Measurements from ENCODE around the gene GYG2.
"Not testable (repeated sequence)": the region's sequence is repeated elsewhere in the genome, so short reads cannot be mapped to it uniquely, and the experiment has no call there.

Gene GYG2

DNA sequence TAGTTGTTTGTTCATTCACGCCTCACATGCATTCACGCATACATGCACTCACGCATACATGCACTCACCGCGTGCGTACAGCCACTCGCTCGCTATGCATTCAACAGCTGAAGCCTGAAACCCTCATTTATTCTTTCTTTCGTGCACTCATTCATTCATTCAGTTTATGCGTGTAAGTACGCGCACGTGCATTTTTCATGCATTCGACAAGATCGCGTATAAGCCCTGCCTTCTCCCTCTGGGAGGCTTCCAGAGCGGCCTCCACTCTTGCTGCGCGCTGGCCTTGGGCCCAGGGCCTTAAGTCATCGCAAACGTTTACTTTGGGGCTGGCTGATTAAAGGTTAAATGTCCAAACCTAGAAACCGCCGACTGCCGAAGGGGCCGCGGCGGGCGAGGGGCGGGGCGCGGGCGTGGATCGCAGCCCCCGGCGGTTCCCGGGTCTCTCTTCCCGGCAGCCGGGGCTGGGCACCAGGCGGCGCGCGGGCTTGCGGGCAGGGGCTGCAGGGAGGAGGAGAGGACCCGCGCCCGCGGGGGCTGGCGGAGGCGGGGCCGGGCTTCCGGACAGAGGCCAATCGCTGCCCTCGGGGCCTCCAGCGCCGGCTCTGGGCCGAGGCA is at the start of gene GYG2:
Gene GYG2 (plus strand): TSS at position 587 of the 615 bp plus-strand sequence. CDS start 1,259 bp downstream, outside the sequence.
- peak in 1 of 58 donors; percentile 3 for DNase-seq

DNA sequence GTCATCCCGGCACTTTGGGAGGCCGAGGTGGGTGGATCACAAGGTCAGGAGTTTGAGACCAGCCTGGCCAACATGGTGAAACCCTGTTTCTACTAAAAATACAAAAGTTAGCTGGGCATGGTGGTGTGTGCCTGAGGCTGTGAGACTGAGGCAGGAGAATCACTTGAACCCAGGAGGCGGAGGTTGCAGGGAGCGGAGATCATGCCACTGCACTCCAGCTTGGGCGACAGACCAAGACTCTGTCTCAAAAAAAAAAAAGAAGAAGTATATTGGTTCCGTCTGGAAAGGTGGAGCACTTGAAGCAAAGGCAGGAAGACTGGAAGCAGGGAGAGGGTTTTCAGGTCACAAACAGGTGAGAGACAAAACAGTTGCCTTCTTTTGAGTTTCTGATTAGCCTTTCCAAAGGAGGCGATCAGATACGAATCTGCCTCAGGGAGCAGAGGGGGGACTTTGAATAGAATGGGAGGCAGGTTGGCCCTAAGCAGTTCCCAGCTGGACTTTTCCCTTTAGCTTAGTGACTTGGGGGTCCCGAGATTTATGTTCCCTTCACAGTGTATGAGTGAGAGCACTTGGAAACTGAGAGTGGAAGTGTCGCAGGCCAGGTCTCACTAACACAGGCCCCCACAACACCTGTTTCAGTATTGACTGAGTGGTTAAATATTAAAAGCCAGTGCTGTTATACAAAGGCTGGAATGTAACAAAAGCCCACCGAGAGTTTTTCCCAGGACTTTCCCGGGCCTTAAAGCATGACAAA is 48.1 kb upstream of the GYG2 start:
- DNase-seq, result not testable (repeated sequence)

DNA sequence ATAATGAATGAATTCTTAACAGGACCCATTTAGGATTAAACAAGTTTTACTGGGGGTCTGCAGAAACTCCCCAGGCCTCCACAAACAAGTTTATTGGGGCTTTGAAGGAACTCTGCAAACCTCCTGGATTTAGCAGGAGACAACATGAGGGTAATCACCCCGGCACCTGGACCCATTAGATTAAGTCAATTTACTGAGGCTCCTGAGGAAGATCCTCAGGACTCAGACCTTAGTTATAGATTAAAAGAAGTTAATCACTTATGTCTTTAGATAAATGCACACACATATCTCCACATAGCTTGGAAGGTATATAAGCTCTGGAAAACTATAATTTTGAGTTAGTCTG is 47.5 kb upstream of the GYG2 start:
- no peak for DNase-seq

DNA sequence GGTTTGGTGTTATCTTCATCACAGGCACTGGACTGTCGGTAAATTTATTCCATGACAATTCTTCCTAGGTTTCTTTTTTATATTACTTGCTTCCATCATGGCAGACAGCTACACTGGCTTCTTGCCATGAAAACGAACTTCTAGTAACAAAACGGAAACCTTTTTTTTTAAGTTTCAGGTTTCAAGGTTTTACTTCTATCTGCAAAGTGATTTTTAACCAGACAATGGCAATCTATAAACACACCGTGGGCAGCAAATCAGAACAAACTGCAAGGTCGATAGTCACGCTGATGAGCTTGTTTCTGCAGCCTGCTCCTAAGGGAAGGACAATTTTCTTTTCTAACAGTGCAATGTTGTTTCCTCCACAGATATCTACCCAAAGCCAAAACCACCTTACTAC is 47.0 kb upstream of the GYG2 start:
- DNase-seq, result no peak

DNA sequence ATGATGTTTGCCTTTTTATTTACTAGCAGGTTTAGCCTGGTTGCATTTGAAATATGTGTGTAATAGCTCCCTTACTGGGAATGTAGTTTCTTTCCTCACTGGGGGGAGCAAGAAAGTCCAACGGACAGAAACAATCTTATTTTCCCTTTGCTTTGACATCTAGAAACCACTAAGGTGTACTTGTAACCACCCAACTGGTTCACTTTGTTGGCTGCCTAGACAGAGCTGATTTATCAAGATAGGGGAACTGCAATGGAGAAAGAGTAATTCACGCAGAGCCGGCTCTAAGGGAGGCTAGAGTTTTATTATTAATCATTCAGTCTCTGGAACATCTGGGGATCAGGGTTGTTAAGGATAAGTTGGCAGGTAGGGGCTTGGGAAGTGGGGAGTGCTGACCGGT is 46.6 kb upstream of the GYG2 start:
- no peak for DNase-seq

DNA sequence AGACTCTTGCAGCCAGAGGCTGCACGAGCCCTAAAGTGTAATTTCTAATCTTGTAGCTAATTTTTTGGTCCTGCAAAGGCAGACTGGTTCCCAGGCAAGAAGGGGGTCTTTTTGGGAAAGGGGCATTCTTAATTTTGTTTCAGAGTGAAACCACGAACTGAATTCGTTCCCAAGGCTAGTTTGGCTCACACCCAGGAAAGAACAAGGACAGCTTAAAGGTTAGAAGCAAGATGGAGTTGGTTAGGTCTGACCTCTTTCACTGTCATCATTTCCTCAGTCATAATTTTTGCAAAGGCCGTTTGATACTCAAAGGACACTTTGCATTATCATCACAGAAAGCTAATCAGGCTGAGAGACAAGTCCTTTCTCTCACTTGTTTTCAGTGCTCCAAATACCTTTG is 46.0 kb upstream of the GYG2 start:
- DNase-seq, result no peak

DNA sequence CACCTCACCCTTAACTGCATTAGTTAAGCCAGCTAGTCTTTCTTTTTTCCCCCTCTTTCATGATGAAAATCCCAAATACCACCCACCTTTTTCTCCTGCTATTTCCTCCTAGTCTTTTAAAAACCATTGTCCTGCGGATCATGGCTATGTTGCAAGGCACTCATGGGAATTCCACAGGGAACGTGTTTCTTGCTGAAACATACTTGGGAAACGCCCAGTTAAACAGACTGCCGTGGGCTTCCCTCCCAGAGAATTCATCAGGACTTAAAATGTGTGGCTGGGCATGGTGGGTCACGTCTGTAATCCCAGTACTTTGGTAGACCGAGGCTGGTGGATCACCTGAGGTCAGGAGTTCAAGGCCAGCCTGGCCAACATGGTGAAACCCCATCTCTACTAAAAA is 44.7 kb upstream of the GYG2 start:
- no peak for DNase-seq

GRCh38 chrX:2785538-2785937 is 43.2 kb upstream of the GYG2 start:
- no peak for DNase-seq

DNA sequence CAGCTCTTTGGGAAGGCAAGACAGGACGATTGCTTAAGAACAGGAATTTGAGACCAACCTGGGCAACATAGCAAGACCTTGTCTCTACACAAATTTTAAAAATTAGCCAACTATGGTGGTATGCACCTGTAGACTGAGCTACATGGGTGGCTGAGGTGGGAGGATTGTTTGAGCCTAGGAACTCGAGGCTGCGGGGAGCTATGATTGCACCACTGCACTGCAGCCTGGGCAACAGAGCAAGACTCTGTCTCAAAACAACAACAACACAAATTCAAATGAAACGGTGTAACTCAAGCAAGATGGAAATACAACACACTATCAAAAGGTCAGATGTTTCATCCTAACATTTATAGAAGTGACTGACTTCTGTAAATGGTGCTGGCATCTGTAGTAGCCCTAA is 39.8 kb upstream of the GYG2 start:
- DNase-seq, result no peak

GRCh38 chrX:2789569-2789968 is 39.2 kb upstream of the GYG2 start:
- no peak for DNase-seq

- no peak for DNase-seq
These were observed 35.0 kb upstream of the GYG2 start for GRCh38 chrX:2793752-2794151.

- no peak for DNase-seq
These were observed 34.4 kb upstream of the GYG2 start for GRCh38 chrX:2794336-2794735.

GRCh38 chrX:2796808-2797207 is 31.9 kb upstream of the GYG2 start:
- not testable (repeated sequence) for DNase-seq

DNA sequence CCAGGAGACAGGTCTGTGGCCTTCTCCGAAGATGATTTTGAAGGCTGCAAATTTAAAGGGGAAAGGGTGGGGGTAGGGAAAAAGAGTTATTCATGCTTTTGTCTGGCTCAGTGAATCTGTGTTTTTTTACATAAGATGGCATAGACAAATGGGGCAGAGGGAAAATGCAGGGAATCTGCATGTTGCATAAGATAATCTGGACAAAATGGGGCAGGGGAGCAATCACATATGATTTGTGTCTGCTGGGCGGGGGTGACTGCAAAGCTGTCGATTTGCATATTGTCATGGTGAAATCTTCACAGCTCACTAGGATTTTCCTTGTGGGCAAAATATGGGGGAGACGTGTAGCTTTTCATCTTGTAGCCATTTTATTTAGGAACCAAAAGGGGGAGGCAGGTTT is 29.4 kb upstream of the GYG2 start:
- no peak for DNase-seq

GRCh38 chrX:2799980-2800379 is 28.8 kb upstream of the GYG2 start:
- not testable (repeated sequence) for DNase-seq

DNA sequence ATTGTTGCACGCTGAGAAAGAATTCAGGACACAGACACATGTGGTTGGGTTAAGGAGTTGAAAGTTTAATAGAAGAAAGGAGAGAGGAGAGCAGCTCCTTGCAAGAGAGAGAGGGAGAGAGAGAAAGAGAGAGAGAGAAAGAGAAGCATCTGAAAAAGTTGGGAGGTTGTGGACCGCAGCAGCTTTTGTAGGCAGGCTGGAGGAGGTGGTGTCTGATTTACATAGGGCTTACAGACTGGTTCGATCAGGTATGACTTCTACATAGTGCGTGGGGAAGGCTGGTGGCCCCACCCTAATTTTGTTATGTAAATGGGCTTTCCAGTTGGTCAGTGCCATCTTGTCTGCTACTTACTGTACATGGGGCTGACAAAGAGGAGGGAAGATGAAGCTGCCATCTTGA is 27.5 kb upstream of the GYG2 start:
- DNase-seq, result no peak

DNA sequence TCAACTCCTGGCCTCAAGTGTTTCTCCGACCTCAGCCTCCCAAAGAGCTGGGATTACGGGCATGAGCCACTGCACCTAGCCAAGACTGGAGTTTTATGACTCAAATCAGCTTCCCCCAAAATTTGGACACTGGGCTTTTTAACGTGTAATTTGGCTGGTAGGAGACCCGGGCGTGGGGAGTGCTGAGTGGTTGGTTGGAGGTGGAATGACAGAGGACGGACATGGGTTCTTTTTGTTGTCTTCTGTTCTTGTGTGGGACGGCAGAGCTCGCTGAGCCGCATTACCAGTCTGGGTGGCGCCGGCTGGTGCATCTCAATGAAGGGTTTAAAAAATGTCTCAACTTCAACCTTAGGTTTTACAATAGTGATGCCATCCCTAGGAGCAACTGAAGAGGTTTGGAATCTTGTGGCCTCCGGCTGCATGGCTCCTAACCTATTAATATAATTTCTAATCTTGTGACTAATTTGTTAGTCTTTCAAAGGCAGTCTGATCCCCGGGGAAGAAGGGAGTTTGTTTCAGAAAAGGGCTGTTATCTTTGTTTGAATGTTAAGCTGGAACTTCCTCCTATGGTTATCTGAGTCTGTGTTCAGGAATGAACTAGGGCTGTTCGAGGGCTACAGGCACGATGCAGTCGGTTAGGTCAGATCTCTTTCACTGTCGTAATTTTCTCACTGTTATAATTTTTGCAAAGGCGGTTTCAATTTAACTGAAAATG is 26.2 kb upstream of the GYG2 start:
- not testable (repeated sequence) for DNase-seq

DNA sequence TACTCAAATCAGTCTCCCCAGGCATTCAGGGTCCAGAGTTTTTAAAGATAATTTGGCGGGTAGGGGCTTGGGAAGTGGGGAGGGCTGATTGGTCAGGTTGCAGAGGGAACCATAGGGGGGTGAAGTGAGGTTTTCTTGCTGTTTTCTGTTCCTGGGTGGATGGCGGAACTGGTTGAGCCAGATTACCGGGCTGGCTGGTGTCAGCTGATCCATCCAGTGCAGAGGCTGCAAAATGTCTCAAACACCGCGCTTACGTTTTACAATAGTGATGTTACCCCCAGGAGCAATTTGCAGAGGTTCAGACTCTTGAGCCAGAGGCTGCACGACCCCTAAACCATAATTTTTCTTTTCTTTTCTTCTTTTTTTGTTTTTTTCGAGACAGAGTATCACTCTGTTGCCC is 25.2 kb upstream of the GYG2 start:
- not testable (repeated sequence) for DNase-seq

DNA sequence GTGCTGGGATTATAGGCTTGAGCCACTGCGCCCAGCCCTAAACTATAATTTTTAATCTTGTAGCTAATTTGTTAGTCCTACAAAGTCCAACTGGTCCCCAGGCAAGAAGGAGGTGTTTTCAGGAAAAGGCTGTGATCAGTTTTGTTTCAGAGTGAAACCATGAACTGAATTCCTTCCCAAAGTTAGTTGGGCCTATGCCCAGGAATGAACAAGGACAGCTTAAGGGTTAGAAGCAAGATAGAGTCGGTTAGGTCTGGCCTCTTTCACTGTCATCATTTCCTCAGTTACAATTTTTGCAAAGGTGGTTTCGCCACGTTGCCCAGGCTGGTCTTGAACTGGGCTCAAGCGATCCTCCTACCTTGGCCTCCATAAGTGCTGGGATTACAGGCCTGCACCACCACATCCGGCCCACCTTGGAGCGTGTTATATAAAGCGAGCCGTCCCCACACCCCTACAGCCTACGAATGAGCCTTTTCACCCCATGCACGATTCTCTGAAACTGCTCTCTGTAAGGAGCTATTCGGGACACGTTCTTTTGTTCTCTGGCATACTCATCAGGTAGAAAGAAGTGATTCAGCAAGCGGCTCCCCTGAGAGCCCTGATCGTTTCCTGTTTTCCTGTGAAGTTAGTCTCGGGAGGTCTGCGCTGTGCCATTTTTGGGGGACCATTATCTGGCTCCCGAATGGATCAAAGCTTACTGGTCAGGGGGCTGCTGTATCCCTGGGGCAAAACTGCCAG is 24.5 kb upstream of the GYG2 start:
- not testable (repeated sequence) for DNase-seq

GRCh38 chrX:2804858-2805257 is 23.9 kb upstream of the GYG2 start:
- not testable (repeated sequence) for DNase-seq

GRCh38 chrX:2811271-2811670 is 17.5 kb upstream of the GYG2 start:
- DNase-seq, result no peak
